Liver (tissue), 3 donors: Measurements from ENCODE around the gene ZFAND2A.

Experiments
- EGR1 ChIP-seq, 2 donors: IDR thresholded peaks; 2 replicates each; pipeline ENCODE4 v1.6.1; 2016 to 2018; ENCODE audit warnings: antibody characterized with exemption in 2 of 2, low read depth in 2 of 2
- FOXA1 ChIP-seq: IDR thresholded peaks from 2 replicates; pipeline ENCODE4 v1.6.1; 2016; ENCODE audit warnings: antibody characterized with exemption
- GABPA ChIP-seq, 2 donors: IDR thresholded peaks in 1 of 2; conservative IDR thresholded peaks in 1 of 2; 2 replicates each; pipeline ENCODE4 v1.6.1; 2016; ENCODE audit warnings: antibody characterized with exemption in 2 of 2, mild to moderate bottlenecking in 1 of 2, moderate library complexity in 1 of 2
- RAD21 ChIP-seq, 2 donors: IDR thresholded peaks; 2 replicates each; pipeline ENCODE4 v1.6.1; 2016; ENCODE audit warnings: antibody characterized with exemption in 2 of 2, mild to moderate bottlenecking in 2 of 2
- SP1 ChIP-seq: IDR thresholded peaks from 2 replicates; pipeline ENCODE4 v1.6.1; 2018; ENCODE audit warnings: antibody characterized with exemption, mild to moderate bottlenecking
- TAF1 ChIP-seq: conservative IDR thresholded peaks from 2 replicates; pipeline ENCODE4 v1.6.1; 2016; ENCODE audit warnings: antibody characterized with exemption, mild to moderate bottlenecking
- TF ChIP-seq, protein P1 (sequence below): fragments of 150-350 bp; IDR thresholded peaks from 2 replicates; pipeline ENCODE4 v1.5.1; 2017; ENCODE audit warnings: improper control_type of control experiment, low read depth, low read length; ENCODE audit not compliant: missing input control
- TF ChIP-seq, protein P2 (sequence below): IDR thresholded peaks from 2 replicates; pipeline ENCODE4 v1.6.1; 2016; ENCODE audit warnings: antibody characterized with exemption
- TF ChIP-seq, protein P3 (sequence below): IDR thresholded peaks from 2 replicates; pipeline ENCODE4 v1.6.1; 2016; ENCODE audit warnings: antibody characterized with exemption
- TF ChIP-seq, protein P4 (sequence below): IDR thresholded peaks from 2 replicates; pipeline ENCODE4 v1.6.1; 2016; ENCODE audit warnings: antibody characterized with exemption
- TF ChIP-seq, protein P5 (sequence below): IDR thresholded peaks from 2 replicates; pipeline ENCODE4 v1.6.1; 2016; ENCODE audit warnings: antibody characterized with exemption, mild to moderate bottlenecking
- donor health status: healthy.
- donor health status: healthy.

DNA sequence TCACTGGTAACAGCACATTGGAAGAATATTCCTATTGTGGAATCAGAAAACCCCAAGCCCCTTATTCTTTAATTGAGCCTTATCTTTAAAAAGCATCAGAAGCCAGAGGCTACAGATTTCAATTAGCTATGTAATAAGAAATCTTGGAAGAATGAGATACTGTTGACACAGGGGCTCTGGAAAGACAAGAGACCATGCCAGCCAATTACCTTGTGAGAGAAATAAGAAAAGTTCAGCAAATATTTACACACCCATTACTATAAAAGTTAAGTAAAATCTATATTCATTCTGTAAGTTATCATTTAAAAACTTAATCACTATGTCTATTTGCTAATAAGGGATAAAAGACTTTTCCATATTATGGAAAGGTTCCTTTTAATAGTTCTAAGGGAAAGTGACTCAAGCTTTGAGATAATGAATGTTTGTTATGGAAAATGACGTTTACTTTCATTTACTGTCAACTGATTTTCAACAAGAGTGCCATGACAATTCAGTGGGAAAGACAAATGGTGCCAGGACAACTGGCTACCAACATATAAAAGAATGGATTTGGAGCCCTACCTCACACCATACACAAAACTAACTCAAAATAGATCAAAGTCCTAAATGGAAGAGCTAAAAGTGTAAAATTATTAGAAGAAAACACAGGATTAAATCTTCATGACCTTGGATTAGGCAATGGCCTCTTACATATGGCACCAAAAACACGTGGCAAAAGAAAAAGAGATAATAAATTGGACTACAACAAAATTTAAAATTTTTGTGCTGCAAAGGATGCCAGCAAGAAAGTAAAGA, 28.3 kb downstream of the ZFAND2A start:
- TF ChIP-seq SP1 = no peak
- no peak for TF ChIP-seq EGR1 (IDR thresholded peaks at IDR 0.05; ENCODE audit: low read depth in 2 of 2)
- TF ChIP-seq, protein P1, sequence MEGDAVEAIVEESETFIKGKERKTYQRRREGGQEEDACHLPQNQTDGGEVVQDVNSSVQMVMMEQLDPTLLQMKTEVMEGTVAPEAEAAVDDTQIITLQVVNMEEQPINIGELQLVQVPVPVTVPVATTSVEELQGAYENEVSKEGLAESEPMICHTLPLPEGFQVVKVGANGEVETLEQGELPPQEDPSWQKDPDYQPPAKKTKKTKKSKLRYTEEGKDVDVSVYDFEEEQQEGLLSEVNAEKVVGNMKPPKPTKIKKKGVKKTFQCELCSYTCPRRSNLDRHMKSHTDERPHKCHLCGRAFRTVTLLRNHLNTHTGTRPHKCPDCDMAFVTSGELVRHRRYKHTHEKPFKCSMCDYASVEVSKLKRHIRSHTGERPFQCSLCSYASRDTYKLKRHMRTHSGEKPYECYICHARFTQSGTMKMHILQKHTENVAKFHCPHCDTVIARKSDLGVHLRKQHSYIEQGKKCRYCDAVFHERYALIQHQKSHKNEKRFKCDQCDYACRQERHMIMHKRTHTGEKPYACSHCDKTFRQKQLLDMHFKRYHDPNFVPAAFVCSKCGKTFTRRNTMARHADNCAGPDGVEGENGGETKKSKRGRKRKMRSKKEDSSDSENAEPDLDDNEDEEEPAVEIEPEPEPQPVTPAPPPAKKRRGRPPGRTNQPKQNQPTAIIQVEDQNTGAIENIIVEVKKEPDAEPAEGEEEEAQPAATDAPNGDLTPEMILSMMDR = no peak
- TF ChIP-seq TAF1 = no peak
- TF ChIP-seq, protein P2, sequence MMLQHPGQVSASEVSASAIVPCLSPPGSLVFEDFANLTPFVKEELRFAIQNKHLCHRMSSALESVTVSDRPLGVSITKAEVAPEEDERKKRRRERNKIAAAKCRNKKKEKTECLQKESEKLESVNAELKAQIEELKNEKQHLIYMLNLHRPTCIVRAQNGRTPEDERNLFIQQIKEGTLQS = no peak
- TF ChIP-seq GABPA (IDR thresholded peaks at IDR 0.05 in 1 of 2, conservative IDR thresholded peaks at IDR 0.05 in 1 of 2) = no peak
- TF ChIP-seq, protein P3, sequence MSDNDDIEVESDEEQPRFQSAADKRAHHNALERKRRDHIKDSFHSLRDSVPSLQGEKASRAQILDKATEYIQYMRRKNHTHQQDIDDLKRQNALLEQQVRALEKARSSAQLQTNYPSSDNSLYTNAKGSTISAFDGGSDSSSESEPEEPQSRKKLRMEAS = no peak
- TF ChIP-seq RAD21 (IDR thresholded peaks at IDR 0.05) = no peak
- TF ChIP-seq, protein P4, sequence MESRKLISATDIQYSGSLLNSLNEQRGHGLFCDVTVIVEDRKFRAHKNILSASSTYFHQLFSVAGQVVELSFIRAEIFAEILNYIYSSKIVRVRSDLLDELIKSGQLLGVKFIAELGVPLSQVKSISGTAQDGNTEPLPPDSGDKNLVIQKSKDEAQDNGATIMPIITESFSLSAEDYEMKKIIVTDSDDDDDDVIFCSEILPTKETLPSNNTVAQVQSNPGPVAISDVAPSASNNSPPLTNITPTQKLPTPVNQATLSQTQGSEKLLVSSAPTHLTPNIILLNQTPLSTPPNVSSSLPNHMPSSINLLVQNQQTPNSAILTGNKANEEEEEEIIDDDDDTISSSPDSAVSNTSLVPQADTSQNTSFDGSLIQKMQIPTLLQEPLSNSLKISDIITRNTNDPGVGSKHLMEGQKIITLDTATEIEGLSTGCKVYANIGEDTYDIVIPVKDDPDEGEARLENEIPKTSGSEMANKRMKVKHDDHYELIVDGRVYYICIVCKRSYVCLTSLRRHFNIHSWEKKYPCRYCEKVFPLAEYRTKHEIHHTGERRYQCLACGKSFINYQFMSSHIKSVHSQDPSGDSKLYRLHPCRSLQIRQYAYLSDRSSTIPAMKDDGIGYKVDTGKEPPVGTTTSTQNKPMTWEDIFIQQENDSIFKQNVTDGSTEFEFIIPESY = no peak
- TF ChIP-seq FOXA1 = no peak
- TF ChIP-seq, protein P5, sequence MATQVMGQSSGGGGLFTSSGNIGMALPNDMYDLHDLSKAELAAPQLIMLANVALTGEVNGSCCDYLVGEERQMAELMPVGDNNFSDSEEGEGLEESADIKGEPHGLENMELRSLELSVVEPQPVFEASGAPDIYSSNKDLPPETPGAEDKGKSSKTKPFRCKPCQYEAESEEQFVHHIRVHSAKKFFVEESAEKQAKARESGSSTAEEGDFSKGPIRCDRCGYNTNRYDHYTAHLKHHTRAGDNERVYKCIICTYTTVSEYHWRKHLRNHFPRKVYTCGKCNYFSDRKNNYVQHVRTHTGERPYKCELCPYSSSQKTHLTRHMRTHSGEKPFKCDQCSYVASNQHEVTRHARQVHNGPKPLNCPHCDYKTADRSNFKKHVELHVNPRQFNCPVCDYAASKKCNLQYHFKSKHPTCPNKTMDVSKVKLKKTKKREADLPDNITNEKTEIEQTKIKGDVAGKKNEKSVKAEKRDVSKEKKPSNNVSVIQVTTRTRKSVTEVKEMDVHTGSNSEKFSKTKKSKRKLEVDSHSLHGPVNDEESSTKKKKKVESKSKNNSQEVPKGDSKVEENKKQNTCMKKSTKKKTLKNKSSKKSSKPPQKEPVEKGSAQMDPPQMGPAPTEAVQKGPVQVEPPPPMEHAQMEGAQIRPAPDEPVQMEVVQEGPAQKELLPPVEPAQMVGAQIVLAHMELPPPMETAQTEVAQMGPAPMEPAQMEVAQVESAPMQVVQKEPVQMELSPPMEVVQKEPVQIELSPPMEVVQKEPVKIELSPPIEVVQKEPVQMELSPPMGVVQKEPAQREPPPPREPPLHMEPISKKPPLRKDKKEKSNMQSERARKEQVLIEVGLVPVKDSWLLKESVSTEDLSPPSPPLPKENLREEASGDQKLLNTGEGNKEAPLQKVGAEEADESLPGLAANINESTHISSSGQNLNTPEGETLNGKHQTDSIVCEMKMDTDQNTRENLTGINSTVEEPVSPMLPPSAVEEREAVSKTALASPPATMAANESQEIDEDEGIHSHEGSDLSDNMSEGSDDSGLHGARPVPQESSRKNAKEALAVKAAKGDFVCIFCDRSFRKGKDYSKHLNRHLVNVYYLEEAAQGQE = no peak
